NCI-H345 treated with DMSO at 0.1 percent for 48 hours (cell line): ENCODE data around the gene SERPINB4.
"Not testable (repeated sequence)": the region's sequence is repeated elsewhere in the genome, so short reads cannot be mapped to it uniquely, and the experiment has no call there.

Experiments used
- DNase-seq: peaks from one replicate; lab custom pipeline; 2025; ENCODE audit not compliant: unreplicated experiment; lab: John Stamatoyannopoulos, UW

SERPINB4 gene

GRCh38 chr18:63644142-63644541, at the start of gene SERPINB4:
Gene SERPINB4 (minus strand): TSS chr18:63644256. CDS start chr18:63643577, 679 bp downstream.
- not testable (repeated sequence) for DNase-seq

- DNase-seq: no peak
Measured at GRCh38 chr18:63689064-63689463, 45.0 kb upstream of the SERPINB4 start.

GRCh38 chr18:63686871-63687270, 42.8 kb upstream of the SERPINB4 start:
- DNase-seq: no peak

GRCh38 chr18:63684718-63685117, 40.7 kb upstream of the SERPINB4 start:
- no peak for DNase-seq

- no peak for DNase-seq
Measured at GRCh38 chr18:63683890-63684289, 39.8 kb upstream of the SERPINB4 start.

GRCh38 chr18:63683152-63683551, 39.1 kb upstream of the SERPINB4 start:
- no peak for DNase-seq

- peak; percentile 12 for DNase-seq
Measured at GRCh38 chr18:63681449-63682340, 37.6 kb upstream of the SERPINB4 start.

GRCh38 chr18:63679820-63680606, 36.0 kb upstream of the SERPINB4 start:
- DNase-seq: no peak

GRCh38 chr18:63677500-63678225, 33.6 kb upstream of the SERPINB4 start:
- no peak for DNase-seq

GRCh38 chr18:63676526-63677323, 32.7 kb upstream of the SERPINB4 start:
- DNase-seq: no peak

- no peak for DNase-seq
Measured at GRCh38 chr18:63664571-63664970, 20.5 kb upstream of the SERPINB4 start.

- DNase-seq: not testable (repeated sequence)
Measured at GRCh38 chr18:63661750-63662149, 17.7 kb upstream of the SERPINB4 start, which contains the start of gene SERPINB3. Gene SERPINB3 (minus strand): TSS chr18:63661893. CDS start chr18:63661216, 677 bp downstream.

- DNase-seq: not testable (repeated sequence)
Measured at GRCh38 chr18:63658920-63659319, 14.9 kb upstream of the SERPINB4 start.

GRCh38 chr18:63650271-63650670, 6.2 kb upstream of the SERPINB4 start:
- not testable (repeated sequence) for DNase-seq

- DNase-seq: no peak
Measured at GRCh38 chr18:63648241-63648640, 4.2 kb upstream of the SERPINB4 start.

GRCh38 chr18:63646936-63647335, 2.9 kb upstream of the SERPINB4 start:
- no peak for DNase-seq

- DNase-seq: not testable (repeated sequence)
Measured at GRCh38 chr18:63644694-63645093, 638 bp upstream of the SERPINB4 start.

- not testable (repeated sequence) for DNase-seq
Measured at GRCh38 chr18:63642668-63643356, 1.2 kb downstream of the SERPINB4 start.

GRCh38 chr18:63641157-63641680, 2.8 kb downstream of the SERPINB4 start:
- not testable (repeated sequence) for DNase-seq
